HG03558 (cell line): ENCODE measurements around the gene ZDHHC19.
"Not testable (repeated sequence)": the region's sequence is repeated elsewhere in the genome, so short reads cannot be mapped to it uniquely, and the experiment has no call there.

ENCODE experiments used
- ATAC-seq: cut with Tn5 transposase; IDR thresholded peaks from one replicate; pipeline ENCODE4 v1.9.1; 2021; ENCODE audit warnings: moderate number of reproducible peaks; ENCODE audit not compliant: unreplicated experiment; ENCODE audit errors: extremely low read depth

ZDHHC19 gene

GRCh38 chr3:196207159-196207832 lies 3.9 kb downstream of the ZDHHC19 start:
- ATAC-seq = no peak

GRCh38 chr3:196205442-196206205 lies 5.6 kb downstream of the ZDHHC19 start:
- ATAC-seq = not testable (repeated sequence)

GRCh38 chr3:196203846-196204245 lies 7.4 kb downstream of the ZDHHC19 start:
- ATAC-seq = no peak

- ATAC-seq = no peak
Measured at GRCh38 chr3:196202516-196202970, 8.7 kb downstream of the ZDHHC19 start.

- ATAC-seq = no peak
Measured at GRCh38 chr3:196198771-196199753, 12.1 kb downstream of the ZDHHC19 start.

- ATAC-seq = no peak
Measured at GRCh38 chr3:196198081-196198675, 13.0 kb downstream of the ZDHHC19 start.

GRCh38 chr3:196197524-196197923 lies 13.7 kb downstream of the ZDHHC19 start:
- ATAC-seq = no peak

- ATAC-seq = no peak
Measured at GRCh38 chr3:196195664-196196265, 15.4 kb downstream of the ZDHHC19 start.

- no peak for ATAC-seq
Measured at GRCh38 chr3:196194542-196194915, 16.7 kb downstream of the ZDHHC19 start.

- no peak for ATAC-seq
Measured at GRCh38 chr3:196193736-196194541, 17.3 kb downstream of the ZDHHC19 start.

GRCh38 chr3:196193133-196193735 lies 18.0 kb downstream of the ZDHHC19 start:
- ATAC-seq = no peak

GRCh38 chr3:196192524-196193051 lies 18.6 kb downstream of the ZDHHC19 start:
- ATAC-seq = no peak

GRCh38 chr3:196192036-196192523 lies 19.1 kb downstream of the ZDHHC19 start:
- no peak for ATAC-seq

GRCh38 chr3:196189566-196190347 lies 21.4 kb downstream of the ZDHHC19 start:
- no peak for ATAC-seq

- no peak for ATAC-seq
Measured at GRCh38 chr3:196186651-196187573, 24.3 kb downstream of the ZDHHC19 start.

- ATAC-seq = no peak
Measured at GRCh38 chr3:196184881-196185280, 26.3 kb downstream of the ZDHHC19 start.

- not testable (repeated sequence) for ATAC-seq
Measured at GRCh38 chr3:196184169-196184432, 27.1 kb downstream of the ZDHHC19 start.
